Activated CD8-positive, alpha-beta memory T cell treated with anti-CD3 and anti-CD28 coated beads, Interleukin-2, amount 50 U/mL, for 1 hour (primary cell): ENCODE data around the gene ANXA6.

Experiments used
- DNase-seq: peaks from one replicate; pipeline ENCODE4 v3.0.0-alpha.2; 2020; ENCODE audit errors: extremely low read depth

Gene ANXA6

DNA sequence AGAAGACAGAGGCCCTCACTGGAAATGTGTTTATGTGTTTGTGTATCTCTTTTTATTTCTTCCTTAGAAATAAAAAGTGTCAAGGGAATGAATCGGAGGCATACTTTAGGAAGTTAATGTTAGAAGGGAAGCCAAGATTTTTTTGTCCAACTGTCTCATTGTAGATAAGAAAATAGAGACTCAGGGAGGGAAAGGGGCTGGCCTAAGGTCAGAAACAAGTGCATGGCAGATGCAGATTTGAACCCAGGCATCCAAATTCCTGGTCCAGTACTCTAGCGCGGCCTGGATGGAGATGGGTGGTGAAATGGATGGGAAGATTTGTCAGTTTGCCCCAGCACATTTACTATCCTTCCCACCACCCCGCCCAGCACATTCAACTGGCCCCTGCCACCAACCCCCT, 56.9 kb downstream of the ANXA6 start:
- DNase-seq: no peak

- DNase-seq: no peak
Measured at GRCh38 chr5:151098768-151099121, 58.8 kb downstream of the ANXA6 start.

DNA sequence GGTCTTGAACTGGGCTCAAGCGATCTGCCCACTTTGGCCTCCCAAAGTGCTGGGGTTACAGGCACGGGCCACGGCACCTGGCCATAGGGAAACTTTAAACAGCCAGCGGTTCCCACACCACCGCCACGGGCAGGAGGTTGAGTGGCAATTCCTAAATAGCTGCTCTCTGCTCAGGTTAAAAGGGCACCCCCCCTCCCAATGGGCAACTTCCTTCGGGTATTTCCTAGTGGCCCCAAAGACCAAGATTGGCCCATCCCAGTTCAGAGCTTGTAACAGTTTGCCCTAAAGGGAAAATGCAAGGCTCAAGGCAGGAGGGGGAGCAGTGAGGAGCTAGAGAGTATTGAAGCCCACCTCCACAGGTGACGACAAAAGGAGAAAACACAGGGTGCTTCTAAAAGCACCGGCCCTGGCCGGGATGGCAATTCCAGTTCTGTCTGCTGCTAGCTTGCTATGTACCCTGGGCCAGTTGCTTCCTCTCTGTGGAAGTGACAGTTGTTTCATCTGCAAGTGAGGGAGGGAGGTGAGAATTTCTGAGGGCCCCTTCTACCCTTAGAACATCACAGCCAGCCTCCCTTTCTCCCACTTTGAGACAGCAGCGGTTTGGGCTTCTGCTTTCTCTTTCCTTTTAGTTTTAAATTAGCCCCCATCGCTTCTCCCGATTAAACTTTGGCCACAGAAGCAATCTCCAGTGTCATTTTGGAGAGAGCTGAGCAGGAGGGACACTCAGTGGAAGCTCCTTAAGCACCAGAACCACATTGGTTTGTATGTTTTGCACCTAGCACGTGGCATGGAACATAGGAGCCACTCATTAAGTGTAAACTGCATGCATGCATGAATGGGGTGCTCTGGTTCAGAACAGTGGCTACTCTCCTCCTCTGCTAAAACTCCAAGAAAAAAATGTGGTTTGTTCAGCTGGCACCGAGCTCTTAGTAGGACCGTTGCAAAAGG, 59.5 kb downstream of the ANXA6 start:
- DNase-seq: no peak

DNA sequence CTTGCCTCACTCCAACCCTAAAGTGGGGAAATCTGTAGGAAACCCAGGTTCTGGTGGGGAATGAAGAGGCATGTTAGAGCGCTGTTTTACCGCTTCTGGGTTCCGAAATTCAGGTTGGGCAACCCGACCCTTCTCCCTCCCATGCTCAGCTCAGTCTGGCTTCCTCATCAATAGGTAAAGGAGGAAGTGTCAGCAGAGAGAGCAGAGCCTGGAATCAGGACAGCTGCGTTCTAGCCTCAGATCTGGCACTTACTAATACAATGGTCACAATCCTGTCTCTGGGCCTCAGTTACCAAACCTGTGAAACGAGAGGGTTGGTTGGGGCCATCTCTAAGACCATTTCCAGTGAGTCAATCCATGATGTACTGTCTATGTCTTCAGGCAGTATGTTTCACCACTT, 60.5 kb downstream of the ANXA6 start:
- DNase-seq: no peak

DNA sequence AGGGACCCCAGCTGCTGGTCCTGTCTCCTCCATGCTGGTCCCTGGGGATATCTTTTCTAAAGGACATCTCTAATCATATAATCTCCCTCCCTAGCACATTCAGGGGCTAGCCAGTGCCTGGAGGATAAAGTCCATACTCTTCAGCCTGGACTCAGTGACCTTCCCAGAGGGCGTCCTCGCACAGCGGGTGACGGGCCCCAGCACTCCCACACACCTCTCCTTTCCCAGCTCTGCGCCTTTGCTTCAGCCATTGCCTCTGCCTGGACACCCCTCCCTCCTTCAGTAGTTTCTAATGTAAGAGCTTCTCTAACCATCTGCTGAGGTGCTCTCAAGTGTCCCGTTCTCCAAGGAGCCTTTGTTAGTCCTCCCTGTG, 61.6 kb downstream of the ANXA6 start:
- DNase-seq: no peak

DNA sequence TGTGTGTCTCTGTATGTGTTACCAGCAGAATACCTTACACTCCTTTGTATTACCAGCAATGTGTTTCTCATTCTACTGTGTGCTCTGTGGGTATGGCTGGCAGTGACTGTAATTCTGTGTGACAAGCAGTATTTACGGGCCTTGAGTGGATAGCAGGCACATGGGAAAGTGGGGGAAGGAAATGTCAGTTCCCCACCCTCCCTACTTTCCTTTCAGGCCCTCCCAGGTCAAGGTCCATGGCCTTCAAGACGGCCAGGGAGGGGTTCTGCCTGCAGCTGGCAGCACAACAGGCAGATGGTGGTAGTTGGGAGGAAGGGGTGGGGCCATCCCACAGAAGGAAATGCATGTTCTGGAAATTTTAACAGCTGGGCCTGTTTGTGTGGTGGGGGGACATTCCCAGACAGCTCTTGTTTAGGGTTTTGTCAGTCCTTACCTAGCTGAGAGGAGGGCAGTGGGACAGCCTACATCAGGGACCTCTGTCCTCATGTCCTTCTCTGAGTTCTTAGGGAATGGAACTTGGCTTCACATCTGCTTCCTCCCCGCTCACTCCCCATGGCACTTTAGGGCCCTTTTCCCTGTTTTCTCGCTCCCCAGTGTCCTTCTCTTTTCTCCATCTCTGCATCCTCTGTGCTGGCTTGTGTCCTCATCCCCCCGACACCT, 62.1 kb downstream of the ANXA6 start:
- DNase-seq: no peak

- DNase-seq: no peak
Measured at GRCh38 chr5:151094852-151095245, 62.7 kb downstream of the ANXA6 start.

DNA sequence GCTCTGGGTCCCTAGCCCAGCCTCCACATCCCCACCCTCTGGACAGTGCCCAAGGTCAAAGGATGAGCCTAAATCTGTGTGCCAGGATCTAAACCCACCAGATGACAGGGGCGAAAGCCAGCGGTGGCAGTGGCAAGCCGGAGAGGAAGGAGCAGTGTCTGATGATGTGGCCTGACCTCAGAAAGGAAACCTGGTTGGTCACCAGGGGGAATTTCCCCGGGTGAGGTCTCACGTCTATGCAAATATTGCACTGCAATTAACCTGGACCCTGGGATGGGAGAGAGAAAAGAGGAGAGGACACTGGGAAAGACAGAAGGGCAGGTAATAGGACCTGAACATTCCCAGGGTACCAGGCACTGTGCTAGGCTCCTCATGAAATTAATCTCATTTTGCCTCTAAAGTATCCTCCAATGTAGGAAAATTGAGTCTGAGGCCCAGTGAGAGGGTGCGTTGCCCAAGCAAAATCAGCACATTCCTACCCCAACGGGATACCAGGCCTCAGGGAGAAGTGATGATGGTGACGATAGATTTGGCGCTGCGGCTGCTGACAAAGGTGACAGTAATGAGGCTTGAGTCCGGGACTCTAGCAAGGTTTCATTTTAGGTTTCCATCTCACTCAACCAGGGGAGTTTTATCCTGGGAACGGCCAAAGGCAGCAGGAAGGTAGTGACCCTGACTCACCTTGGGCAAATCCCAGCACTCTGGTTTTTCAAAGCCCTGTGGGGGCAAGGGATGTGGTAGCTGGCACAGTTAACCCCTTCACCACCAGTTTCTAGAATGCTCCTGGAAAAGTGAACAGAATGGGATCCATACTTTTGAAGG, 63.3 kb downstream of the ANXA6 start:
- no peak for DNase-seq

- DNase-seq: no peak
Measured at GRCh38 chr5:151093476-151093889, 64.1 kb downstream of the ANXA6 start.

DNA sequence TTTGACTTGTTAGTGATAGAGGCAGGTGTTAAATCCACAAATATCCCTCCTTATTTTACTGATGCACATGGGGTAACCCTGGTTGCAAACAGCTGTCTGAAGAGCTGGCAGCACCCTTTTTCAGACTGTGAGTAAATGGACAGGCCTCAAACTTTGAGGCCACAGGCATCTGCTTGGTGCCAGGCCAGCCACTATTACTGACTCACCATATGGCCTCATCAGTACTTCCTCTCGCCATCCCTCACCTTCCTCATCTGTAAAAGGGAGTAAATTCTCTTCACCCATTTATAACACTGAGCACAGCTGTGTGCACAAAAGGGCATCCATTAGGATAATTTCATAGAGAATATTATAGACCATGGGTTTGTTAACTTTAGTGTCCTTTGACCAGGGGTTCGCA, 64.8 kb downstream of the ANXA6 start:
- no peak for DNase-seq

DNA sequence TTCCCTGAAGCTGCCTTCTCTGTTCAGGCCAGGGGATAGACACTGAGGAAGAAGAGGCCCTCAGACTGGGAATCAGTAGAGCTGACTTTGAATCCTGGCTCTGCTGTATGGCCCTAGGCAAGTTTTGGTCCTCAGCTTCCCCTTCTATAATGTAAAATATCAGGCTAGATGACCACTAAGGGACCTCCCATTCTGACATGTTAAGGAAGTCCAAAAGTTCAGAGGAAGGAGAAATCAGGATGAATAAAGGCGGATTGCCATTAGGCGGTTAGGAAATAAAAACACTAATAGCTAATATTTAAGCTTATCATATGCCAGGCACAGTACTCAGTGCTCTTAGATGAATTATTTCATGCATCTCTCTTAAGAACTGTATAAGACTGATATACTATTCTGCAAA, 67.9 kb downstream of the ANXA6 start:
- no peak for DNase-seq

DNA sequence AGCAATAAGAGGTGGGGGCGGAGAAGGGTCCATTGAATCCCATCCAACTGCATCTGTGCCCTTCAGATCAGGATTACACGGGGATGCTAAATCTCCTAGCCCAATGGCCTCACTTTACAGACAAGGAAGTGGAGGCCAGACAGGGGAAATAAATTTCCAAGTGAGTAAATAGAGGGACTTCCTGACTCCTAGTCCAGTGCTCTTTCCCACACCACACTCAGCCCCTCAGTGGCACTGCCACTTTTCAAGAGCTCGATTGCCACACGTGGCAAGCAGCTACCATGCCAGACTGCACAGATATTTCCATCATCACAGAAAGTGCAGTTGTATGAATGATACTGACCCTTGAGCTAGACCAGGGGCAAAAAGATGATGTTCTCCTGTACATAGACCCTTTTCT, 68.6 kb downstream of the ANXA6 start:
- DNase-seq: no peak

DNA sequence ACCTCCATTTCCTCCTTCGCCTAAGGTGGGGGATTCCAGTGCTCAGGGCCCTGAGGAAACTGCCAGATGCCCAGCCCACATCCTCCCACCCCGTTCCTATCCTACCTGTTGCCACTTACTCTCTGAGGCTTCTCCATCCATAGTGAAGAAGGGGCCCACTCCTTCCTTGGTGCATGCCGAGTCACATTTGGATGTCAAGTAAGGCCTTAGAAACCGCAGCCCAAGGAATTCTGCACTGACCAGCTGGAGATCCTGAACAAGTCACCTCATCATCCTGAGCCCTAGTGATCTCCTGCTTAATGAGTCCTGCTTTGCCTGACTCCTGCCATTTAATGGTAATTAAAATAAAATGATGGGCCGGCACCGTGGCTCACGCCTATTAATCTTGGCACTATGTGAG, 70.1 kb downstream of the ANXA6 start:
- no peak for DNase-seq

DNA sequence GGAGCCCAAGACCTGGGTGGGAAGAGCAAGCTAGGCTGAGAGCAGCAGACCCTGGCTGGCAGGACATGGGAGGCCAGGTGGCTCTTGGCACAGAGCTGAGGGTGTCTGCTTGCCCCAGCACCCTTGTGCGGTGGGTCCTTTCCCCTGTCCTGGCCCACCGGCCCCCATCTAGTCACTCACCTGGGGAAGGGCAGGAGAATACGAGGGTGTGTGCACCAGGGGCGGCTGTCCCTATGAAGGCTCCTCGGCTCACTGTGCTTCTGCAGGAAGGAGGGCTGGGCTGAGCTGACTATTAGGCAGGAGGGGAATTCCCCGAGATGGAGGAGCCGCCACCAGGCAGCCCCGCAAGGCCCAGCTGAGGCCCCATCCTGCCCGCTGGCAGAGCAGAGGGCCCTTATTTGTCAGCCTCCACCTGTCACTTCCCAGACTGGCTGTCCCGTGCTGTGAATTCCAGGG, 70.6 kb downstream of the ANXA6 start:
- DNase-seq: no peak

GRCh38 chr5:151086192-151086869, 71.2 kb downstream of the ANXA6 start:
- no peak for DNase-seq

DNA sequence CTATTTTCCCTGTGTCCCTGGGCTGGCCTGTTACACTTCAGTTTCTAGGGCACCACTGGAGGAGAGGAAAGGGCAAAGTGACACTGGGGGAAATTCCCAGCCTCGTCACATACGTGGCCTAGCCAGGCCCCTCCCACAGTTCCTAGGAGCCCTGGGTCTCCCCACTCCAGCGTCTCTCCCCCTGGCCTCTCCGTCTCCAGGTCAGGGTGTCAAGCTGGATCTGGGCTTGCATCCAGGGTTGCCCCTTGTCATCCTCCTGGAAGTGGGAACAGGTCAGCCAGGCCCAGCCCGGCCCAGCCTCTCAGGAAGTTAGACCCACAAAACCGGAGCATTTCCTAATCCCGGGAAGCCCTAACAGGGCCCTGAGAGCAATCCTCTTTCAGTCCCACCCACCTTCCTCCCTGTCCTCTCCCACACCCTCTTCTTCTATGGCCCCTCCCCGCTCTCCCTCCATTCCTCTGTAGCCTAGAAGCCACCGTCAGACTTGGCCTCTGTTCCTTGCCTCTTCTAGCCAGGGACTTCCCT, 72.0 kb downstream of the ANXA6 start:
- no peak for DNase-seq

DNA sequence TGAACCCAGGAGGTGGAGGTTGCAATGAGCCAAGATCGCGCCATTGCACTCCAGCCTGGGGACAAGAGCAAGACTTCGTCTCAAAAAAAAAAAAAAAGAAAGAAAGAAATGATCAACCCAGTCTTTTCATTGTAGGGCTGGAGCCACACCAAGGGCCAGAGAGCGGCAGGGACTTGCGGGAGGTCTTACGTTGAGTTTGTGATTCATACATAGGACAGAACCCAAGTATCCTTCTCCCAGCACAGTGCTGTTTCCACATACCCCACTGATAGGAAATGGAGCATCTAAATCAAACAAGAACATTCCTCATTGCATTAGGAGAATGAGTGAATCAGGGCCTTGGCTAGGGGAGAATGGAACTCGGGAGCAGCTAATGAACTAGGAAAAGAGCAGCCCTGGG, 73.2 kb downstream of the ANXA6 start:
- DNase-seq: no peak

- no peak for DNase-seq
Measured at GRCh38 chr5:151083081-151083676, 74.4 kb downstream of the ANXA6 start.

DNA sequence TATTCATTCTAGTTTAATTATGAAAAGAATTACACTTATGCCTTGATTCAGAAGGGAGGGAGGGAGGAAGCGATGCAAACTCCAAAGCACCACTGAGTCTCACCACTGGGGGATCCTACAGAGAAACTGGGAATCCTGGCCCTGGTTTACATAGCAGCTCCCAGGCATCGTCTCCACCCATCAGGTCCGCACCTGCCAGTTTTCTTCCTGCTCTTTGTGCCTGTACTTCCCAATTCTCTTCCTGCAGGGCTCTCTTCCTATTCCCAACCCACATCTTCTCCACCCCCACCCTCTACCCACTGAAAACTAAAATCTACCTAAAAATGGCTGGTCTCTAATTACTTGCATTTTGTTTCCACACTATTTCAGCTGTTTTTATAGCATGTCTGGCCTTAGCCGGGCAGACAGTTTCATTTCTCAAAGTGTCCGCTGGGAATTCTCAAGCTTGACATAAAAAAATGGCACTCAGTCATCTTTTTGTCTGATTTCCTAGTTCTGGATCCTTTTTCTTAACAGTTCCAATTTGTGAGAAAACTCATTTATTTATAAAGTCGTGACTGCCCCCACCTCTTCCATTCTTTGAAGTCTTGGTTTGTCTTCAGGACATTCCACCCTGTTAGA, 75.2 kb downstream of the ANXA6 start:
- DNase-seq: no peak

DNA sequence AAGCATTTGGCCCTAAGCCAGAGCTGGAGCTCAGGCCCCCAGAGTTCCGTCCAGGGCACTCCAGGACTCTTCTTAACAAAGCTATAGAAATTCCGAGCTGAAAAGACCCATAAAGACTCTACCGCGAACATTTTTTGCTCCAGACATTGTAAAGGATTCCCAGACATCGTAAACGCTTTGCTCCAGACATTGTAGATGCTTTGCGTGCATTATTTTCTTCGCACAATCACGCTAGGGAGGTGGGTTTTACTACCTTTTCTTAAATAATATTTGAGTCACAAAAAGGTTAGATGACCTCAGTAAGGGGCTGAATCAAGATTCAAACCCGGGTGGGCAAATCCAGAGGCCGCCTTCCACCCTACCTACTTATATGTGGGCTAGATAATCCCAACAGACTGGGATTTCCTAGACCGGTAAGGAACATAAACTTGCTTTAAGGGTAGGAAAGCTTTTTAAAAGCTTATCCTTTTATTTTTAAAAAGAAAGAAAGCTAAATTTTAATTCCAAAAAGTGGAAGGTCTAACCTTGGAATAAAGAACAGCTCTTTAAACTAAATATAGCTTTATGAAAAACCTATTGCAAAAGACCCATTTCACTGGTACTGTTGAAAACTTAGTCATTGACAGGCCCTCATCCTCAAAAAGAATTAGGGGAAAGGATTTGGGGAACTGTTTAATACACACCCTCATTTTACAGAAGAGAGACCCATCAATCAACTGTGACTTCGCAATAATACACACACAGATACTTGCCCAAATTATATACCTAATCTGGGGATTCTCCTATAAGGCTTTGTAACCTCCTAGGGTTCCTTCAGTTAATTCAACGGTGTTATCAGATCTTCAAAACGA, 75.9 kb downstream of the ANXA6 start:
- no peak for DNase-seq
